HEK293 (cell line): ENCODE results near the gene DCST2.

ENCODE experiments used
- CTCF ChIA-PET: fragments of 350-600 bp; formaldehyde crosslinking; extraction: SDS; loops from one replicate; lab custom pipeline; 2021; ENCODE audit warnings: antibody characterized with exemption; lab: Yijun Ruan, JAX
- POLR2A ChIA-PET: fragments of 300-600 bp; formaldehyde crosslinking; extraction: SDS; loops from one replicate; lab custom pipeline; 2020; ENCODE audit warnings: antibody characterized with exemption, inconsistent platforms; lab: Yijun Ruan, JAX
- H3K27ac ChIP-seq: fragments of 200-500 bp; sonication (Bioruptor generic); 2 replicates; pipeline ENCODE4 v1.5.1; 2014; ENCODE audit warnings: low read depth, low read length, control low read depth, inconsistent platforms; ENCODE audit errors: extremely low read depth
- H3K36me3 ChIP-seq, 2 experiments: fragments of 200-500 bp in 1 of 2; sonication (Bioruptor generic) in 1 of 2; 1 replicate in 1 of 2; 2 replicates in 1 of 2; pipeline ENCODE4 v1.5.1; 2014 to 2017; ENCODE audit warnings: inconsistent platforms in 2 of 2, low read length in 2 of 2; ENCODE audit not compliant: control insufficient read depth in 2 of 2, insufficient read depth in 1 of 2
- H3K4me1 ChIP-seq: fragments of 200-500 bp; sonication (Bioruptor generic); 2 replicates; pipeline ENCODE4 v1.5.1; 2014; ENCODE audit warnings: mild to moderate bottlenecking, low read length, inconsistent platforms; ENCODE audit not compliant: control insufficient read depth, insufficient read depth
- H3K4me3 ChIP-seq: 2 replicates; pipeline ENCODE4 v1.5.1; 2011; ENCODE audit warnings: low read depth, mild to moderate bottlenecking, control low read depth, low read length, moderate library complexity
- H3K9me3 ChIP-seq: fragments of 200-500 bp; sonication (Bioruptor generic); 2 replicates; pipeline ENCODE4 v1.5.1; 2014; ENCODE audit warnings: low read depth, low read length, inconsistent platforms; ENCODE audit not compliant: control insufficient read depth, insufficient read depth
- CTCF ChIP-seq: fragments of 450-650 bp; formaldehyde crosslinking; IDR thresholded peaks from 2 replicates; pipeline ENCODE4 v1.5.1; 2016; ENCODE audit warnings: missing biosample characterization, missing genetic modification characterization
- GLIS1 ChIP-seq: fragments of 450-650 bp; formaldehyde crosslinking; IDR thresholded peaks from 2 replicates; pipeline ENCODE4 v1.5.1; 2016; ENCODE audit warnings: missing biosample characterization, missing genetic modification characterization
- IKZF3 ChIP-seq: fragments of 450-650 bp; IDR thresholded peaks from 2 replicates; pipeline ENCODE4 v1.5.0; 2018; ENCODE audit warnings: missing biosample characterization, mild to moderate bottlenecking, missing genetic modification characterization, moderate library complexity
- KLF8 ChIP-seq: fragments of 450-650 bp; formaldehyde crosslinking; IDR thresholded peaks from 2 replicates; pipeline ENCODE4 v1.5.1; 2016; ENCODE audit warnings: missing biosample characterization, missing genetic modification characterization
- PRDM4 ChIP-seq: fragments of 450-650 bp; formaldehyde crosslinking; IDR thresholded peaks from 2 replicates; pipeline ENCODE4 v1.5.1; 2017; ENCODE audit warnings: missing biosample characterization, missing genetic modification characterization
- SP3 ChIP-seq: fragments of 450-650 bp; formaldehyde crosslinking; IDR thresholded peaks from 2 replicates; pipeline ENCODE4 v1.5.1; 2016; ENCODE audit warnings: missing biosample characterization, missing genetic modification characterization
- SP7 ChIP-seq: fragments of 450-650 bp; formaldehyde crosslinking; IDR thresholded peaks from 2 replicates; pipeline ENCODE4 v1.5.1; 2016; ENCODE audit warnings: missing biosample characterization, missing genetic modification characterization
- ZBTB26 ChIP-seq: fragments of 450-650 bp; formaldehyde crosslinking; optimal IDR thresholded peaks from 2 replicates; pipeline ENCODE3; 2016; ENCODE audit warnings: missing biosample characterization, mild to moderate bottlenecking, missing genetic modification characterization
- ZEB2 ChIP-seq: fragments of 450-650 bp; formaldehyde crosslinking; IDR thresholded peaks from 2 replicates; pipeline ENCODE4 v1.5.1; 2016; ENCODE audit warnings: missing biosample characterization, missing genetic modification characterization
- ZFP37 ChIP-seq: fragments of 450-650 bp; formaldehyde crosslinking; IDR thresholded peaks from 2 replicates; pipeline ENCODE4 v1.5.1; 2016; ENCODE audit warnings: missing biosample characterization, missing genetic modification characterization
- ZNF211 ChIP-seq: fragments of 450-650 bp; formaldehyde crosslinking; IDR thresholded peaks from 2 replicates; pipeline ENCODE4 v1.5.1; 2016; ENCODE audit warnings: low read depth, missing biosample characterization, missing genetic modification characterization
- ZNF248 ChIP-seq: fragments of 450-650 bp; formaldehyde crosslinking; IDR thresholded peaks from 2 replicates; pipeline ENCODE4 v1.5.1; 2017; ENCODE audit warnings: missing biosample characterization, missing genetic modification characterization
- ZNF280D ChIP-seq: fragments of 450-650 bp; formaldehyde crosslinking; IDR thresholded peaks from 2 replicates; pipeline ENCODE4 v1.5.1; 2016; ENCODE audit warnings: missing biosample characterization, missing genetic modification characterization
- ZNF324 ChIP-seq: fragments of 450-650 bp; formaldehyde crosslinking; IDR thresholded peaks from 2 replicates; pipeline ENCODE4 v1.5.1; 2016; ENCODE audit warnings: missing biosample characterization, missing genetic modification characterization
- ZNF366 ChIP-seq: fragments of 450-650 bp; formaldehyde crosslinking; conservative IDR thresholded peaks from 2 replicates; pipeline ENCODE4 v1.5.1; 2016; ENCODE audit warnings: missing biosample characterization, missing genetic modification characterization
- ZNF530 ChIP-seq: fragments of 450-650 bp; formaldehyde crosslinking; IDR thresholded peaks from 2 replicates; pipeline ENCODE4 v1.5.1; 2016; ENCODE audit warnings: low read depth, missing biosample characterization, missing genetic modification characterization
- ZNF558 ChIP-seq: fragments of 450-650 bp; formaldehyde crosslinking; IDR thresholded peaks from 2 replicates; pipeline ENCODE4 v1.5.1; 2016; ENCODE audit warnings: missing biosample characterization, missing genetic modification characterization
- ZNF600 ChIP-seq: fragments of 450-650 bp; formaldehyde crosslinking; IDR thresholded peaks from 2 replicates; pipeline ENCODE4 v1.5.1; 2016; ENCODE audit warnings: missing biosample characterization, missing genetic modification characterization
- ZNF610 ChIP-seq: fragments of 450-650 bp; formaldehyde crosslinking; IDR thresholded peaks from 2 replicates; pipeline ENCODE4 v1.5.1; 2016; ENCODE audit warnings: missing biosample characterization, missing genetic modification characterization, borderline replicate concordance
- ZNF624 ChIP-seq: fragments of 450-650 bp; formaldehyde crosslinking; IDR thresholded peaks from 2 replicates; pipeline ENCODE4 v1.5.1; 2017; ENCODE audit warnings: missing biosample characterization, missing genetic modification characterization
- ZNF776 ChIP-seq: fragments of 450-650 bp; formaldehyde crosslinking; IDR thresholded peaks from 2 replicates; pipeline ENCODE4 v1.5.0; 2017; ENCODE audit warnings: missing biosample characterization, missing genetic modification characterization, borderline replicate concordance
- ZNF785 ChIP-seq: fragments of 450-650 bp; formaldehyde crosslinking; IDR thresholded peaks from 2 replicates; pipeline ENCODE4 v1.5.1; 2016; ENCODE audit warnings: missing biosample characterization, missing genetic modification characterization
- ZSCAN30 ChIP-seq: fragments of 450-650 bp; IDR thresholded peaks from 2 replicates; pipeline ENCODE4 v1.5.1; 2018; ENCODE audit warnings: missing biosample characterization, mild to moderate bottlenecking, missing genetic modification characterization, moderate library complexity
- TF ChIP-seq, protein P1 (sequence below): fragments of 450-650 bp; formaldehyde crosslinking; IDR thresholded peaks from 2 replicates; pipeline ENCODE4 v1.5.1; 2017; ENCODE audit warnings: missing biosample characterization, missing genetic modification characterization
- TF ChIP-seq, protein P2 (sequence below): fragments of 450-650 bp; formaldehyde crosslinking; IDR thresholded peaks from 2 replicates; pipeline ENCODE4 v1.5.1; 2016; ENCODE audit warnings: missing biosample characterization, missing genetic modification characterization

The DCST2 gene

GRCh38 chr1:154998818-154999570 lies 34.6 kb downstream of the DCST2 start:
- Histone ChIP-seq H3K4me1 (peaks cover 7% of the 10 kb centered on the region), H3K4me3 (no peak overlapping the region), H3K9me3 (no peaks in the 10 kb centered on the region), H3K36me3 (no peaks in the 10 kb centered on the region), H3K27ac (no peak overlapping the region)
- ChIA-PET CTCF (interaction anchor here (0.6 to 8.9 kb wide), 23 partner anchors 9 to 439 kb away, joined by 3 to 55 read pairs (median 6); partner anchors contain the start of genes FLAD1, PBXIP1, PYGO2 and SHC1), POLR2A (interaction anchor here (0.7 to 1.8 kb wide), 5 partner anchors 13 to 52 kb away, joined by 3 to 8 read pairs (median 3); partner anchors contain the start of genes ADAM15, FLAD1 and PYGO2)
- TF ChIP-seq GLIS1: peak; percentile 51
- peak; percentile 41 for TF ChIP-seq IKZF3 (tag by site-specific recombination)
- TF ChIP-seq CTCF (tag by site-specific recombination): peak; percentile 88
- 0 out of 2 replicates have a peak, but pooled peaks have one; percentile 55 for TF ChIP-seq ZEB2 (tag by site-specific recombination)
- TF ChIP-seq ZNF776 (tag by site-specific recombination): no peak
- TF ChIP-seq, protein P1, sequence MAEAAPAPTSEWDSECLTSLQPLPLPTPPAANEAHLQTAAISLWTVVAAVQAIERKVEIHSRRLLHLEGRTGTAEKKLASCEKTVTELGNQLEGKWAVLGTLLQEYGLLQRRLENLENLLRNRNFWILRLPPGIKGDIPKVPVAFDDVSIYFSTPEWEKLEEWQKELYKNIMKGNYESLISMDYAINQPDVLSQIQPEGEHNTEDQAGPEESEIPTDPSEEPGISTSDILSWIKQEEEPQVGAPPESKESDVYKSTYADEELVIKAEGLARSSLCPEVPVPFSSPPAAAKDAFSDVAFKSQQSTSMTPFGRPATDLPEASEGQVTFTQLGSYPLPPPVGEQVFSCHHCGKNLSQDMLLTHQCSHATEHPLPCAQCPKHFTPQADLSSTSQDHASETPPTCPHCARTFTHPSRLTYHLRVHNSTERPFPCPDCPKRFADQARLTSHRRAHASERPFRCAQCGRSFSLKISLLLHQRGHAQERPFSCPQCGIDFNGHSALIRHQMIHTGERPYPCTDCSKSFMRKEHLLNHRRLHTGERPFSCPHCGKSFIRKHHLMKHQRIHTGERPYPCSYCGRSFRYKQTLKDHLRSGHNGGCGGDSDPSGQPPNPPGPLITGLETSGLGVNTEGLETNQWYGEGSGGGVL (tag by site-specific recombination): no peak
- 0 out of 2 replicates have a peak, but pooled peaks have one; percentile 39 for TF ChIP-seq ZNF624 (tag by site-specific recombination)
- no peak for TF ChIP-seq ZNF785 (tag by site-specific recombination)
- TF ChIP-seq ZNF248 (tag by site-specific recombination): no peak
- TF ChIP-seq ZBTB26 (tag by site-specific recombination): peak; percentile 19
- peak; percentile 89 for TF ChIP-seq PRDM4 (tag by site-specific recombination)
- TF ChIP-seq ZFP37 (tag by site-specific recombination): 0 out of 2 replicates have a peak, but pooled peaks have one; percentile 42
- TF ChIP-seq ZNF530 (tag by site-specific recombination): no peak
- peak; percentile 51; the same call in 1 of the 2 replicates for TF ChIP-seq ZNF366
- TF ChIP-seq KLF8: peak; percentile 36
- no peak for TF ChIP-seq ZNF610 (tag by site-specific recombination)
- no peak for TF ChIP-seq ZNF280D (tag by site-specific recombination)
- TF ChIP-seq SP7 (tag by site-specific recombination): peak; percentile 40; the same call in 1 of the 2 replicates
- no peak for TF ChIP-seq ZNF558
- no peak for TF ChIP-seq ZNF324 (tag by site-specific recombination)
- 0 out of 2 replicates have a peak, but pooled peaks have one; percentile 12 for TF ChIP-seq ZNF600 (tag by site-specific recombination)
- 0 out of 2 replicates have a peak, but pooled peaks have one; percentile 16 for TF ChIP-seq SP3 (tag by site-specific recombination)
- 0 out of 2 replicates have a peak, but pooled peaks have one; percentile 29 for TF ChIP-seq ZSCAN30 (tag by site-specific recombination)
- no peak for TF ChIP-seq ZNF211
- TF ChIP-seq, protein P2, sequence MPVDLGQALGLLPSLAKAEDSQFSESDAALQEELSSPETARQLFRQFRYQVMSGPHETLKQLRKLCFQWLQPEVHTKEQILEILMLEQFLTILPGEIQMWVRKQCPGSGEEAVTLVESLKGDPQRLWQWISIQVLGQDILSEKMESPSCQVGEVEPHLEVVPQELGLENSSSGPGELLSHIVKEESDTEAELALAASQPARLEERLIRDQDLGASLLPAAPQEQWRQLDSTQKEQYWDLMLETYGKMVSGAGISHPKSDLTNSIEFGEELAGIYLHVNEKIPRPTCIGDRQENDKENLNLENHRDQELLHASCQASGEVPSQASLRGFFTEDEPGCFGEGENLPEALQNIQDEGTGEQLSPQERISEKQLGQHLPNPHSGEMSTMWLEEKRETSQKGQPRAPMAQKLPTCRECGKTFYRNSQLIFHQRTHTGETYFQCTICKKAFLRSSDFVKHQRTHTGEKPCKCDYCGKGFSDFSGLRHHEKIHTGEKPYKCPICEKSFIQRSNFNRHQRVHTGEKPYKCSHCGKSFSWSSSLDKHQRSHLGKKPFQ: no peak
